H1 (cell line): ENCODE data around the gene DACH2. TPM values are rescaled to one million over a fixed set of nuclear protein-coding genes. Genes with fewer than 3 reads are reported as not detected.

Source experiments
- CTCF ChIA-PET: fragments of 300-600 bp; sonication (Branson Sonifier 250); formaldehyde crosslinking; loops from one replicate; lab custom pipeline; 2021; ENCODE audit not compliant: partially characterized antibody; lab: Charles Lee
- POLR2A ChIA-PET: fragments of 300-600 bp; sonication (Branson Sonifier 250); formaldehyde crosslinking; loops from one replicate; lab custom pipeline; 2021; ENCODE audit warnings: inconsistent platforms; ENCODE audit not compliant: partially characterized antibody; lab: Charles Lee
- DNase-seq, 2 experiments: peaks; one replicate each; pipeline versions ENCODE4 v3.0.0 to v3.0.0-alpha.2; 2010 to 2022; ENCODE audit warnings: low spot score in 2 of 2, low read depth in 1 of 2, mixed read lengths in 1 of 2
- FAIRE-seq: peaks from 2 replicates; lab custom pipeline; 2011; peaks lifted over from hg19 to GRCh38; lab: Jason Lieb, UNC
- H2AFZ ChIP-seq: 2 replicates; pipeline ENCODE4 v1.8.1; 2012; ENCODE audit warnings: low read length, inconsistent platforms
- H2AK5ac ChIP-seq: 2 replicates; pipeline ENCODE4 v1.6.1; 2013; ENCODE audit warnings: low read depth, low read length
- H2BK120ac ChIP-seq: replicated peaks from 2 replicates; pipeline ENCODE3; 2013; ENCODE audit warnings: low read depth, low read length, inconsistent platforms
- H2BK12ac ChIP-seq: 2 replicates; pipeline ENCODE4 v1.6.1; 2013; ENCODE audit warnings: low read depth, low read length
- H2BK15ac ChIP-seq: 2 replicates; pipeline ENCODE4 v1.6.1; 2013; ENCODE audit warnings: low read length
- H2BK20ac ChIP-seq: 2 replicates; pipeline ENCODE4 v1.6.1; 2013; ENCODE audit warnings: low read length
- H2BK5ac ChIP-seq: 2 replicates; pipeline ENCODE4 v1.6.1; 2013; ENCODE audit warnings: low read depth, low read length
- H3K14ac ChIP-seq: 2 replicates; pipeline ENCODE4 v1.6.1; 2013; ENCODE audit warnings: inconsistent platforms; ENCODE audit not compliant: insufficient read length
- H3K18ac ChIP-seq: 2 replicates; pipeline ENCODE4 v1.6.1; 2013; ENCODE audit warnings: low read length; ENCODE audit errors: extremely low read depth
- H3K23ac ChIP-seq: 2 replicates; pipeline ENCODE4 v1.6.1; 2013; ENCODE audit warnings: inconsistent platforms; ENCODE audit not compliant: insufficient read length
- H3K23me2 ChIP-seq: 2 replicates; pipeline ENCODE4 v1.6.1; 2013; ENCODE audit warnings: low read depth, low read length
- H3K27ac ChIP-seq: 2 replicates; pipeline ENCODE4 v1.6.1; 2011; ENCODE audit warnings: low read depth, low read length, inconsistent platforms
- H3K27me3 ChIP-seq, 4 experiments: replicated peaks in 1 of 4; 1 replicate in 1 of 4; 2 replicates in 3 of 4; pipeline versions ENCODE4 v1.6.1 to v1.8.1; 2011 to 2013; ENCODE audit warnings: low read length in 3 of 4, mild to moderate bottlenecking in 3 of 4, inconsistent platforms in 2 of 4, mixed read lengths in 2 of 4, moderate library complexity in 1 of 4; ENCODE audit not compliant: control insufficient read depth in 3 of 4, insufficient read depth in 3 of 4; ENCODE audit errors: extremely low read depth in 1 of 4
- H3K36me3 ChIP-seq, 4 experiments: 2 replicates each; pipeline versions ENCODE4 v1.6.1 to v1.8.1; 2011 to 2013; ENCODE audit warnings: mild to moderate bottlenecking in 4 of 4, low read length in 3 of 4, moderate library complexity in 2 of 4, control low read depth in 1 of 4, inconsistent platforms in 1 of 4; ENCODE audit not compliant: insufficient read depth in 4 of 4, control insufficient read depth in 2 of 4
- H3K4ac ChIP-seq: replicated peaks from 2 replicates; pipeline ENCODE3; 2013; ENCODE audit warnings: low read length, low read depth, mixed read lengths, inconsistent platforms; ENCODE audit not compliant: insufficient read length
- H3K4me1 ChIP-seq, 4 experiments: replicated peaks in 1 of 4; 1 replicate in 1 of 4; 2 replicates in 3 of 4; pipeline versions ENCODE4 v1.6.1 to v1.8.1; 2011 to 2013; ENCODE audit warnings: low read length in 3 of 4, inconsistent platforms in 2 of 4, mixed read lengths in 1 of 4; ENCODE audit not compliant: insufficient read depth in 4 of 4, control insufficient read depth in 3 of 4
- H3K4me2 ChIP-seq, 2 experiments: 2 replicates each; pipeline versions ENCODE4 v1.6.1 to v1.8.1; 2011 to 2013; ENCODE audit warnings: low read depth in 2 of 2, low read length in 2 of 2, control low read depth in 1 of 2, inconsistent platforms in 1 of 2, mild to moderate bottlenecking in 1 of 2; ENCODE audit not compliant: insufficient read depth in 1 of 2
- H3K4me3 ChIP-seq, 4 experiments: fragments of 200-600, 300-600 bp in 1 of 4; sonication (generic), shearing (Covaris generic), sonication (Bioruptor Twin) in 1 of 4; 2 replicates each; pipeline versions ENCODE4 v1.5.1 to v1.8.1; 2011 to 2016; ENCODE audit warnings: low read length in 4 of 4, low read depth in 3 of 4, control low read depth in 2 of 4, inconsistent platforms in 2 of 4, mild to moderate bottlenecking in 2 of 4, mixed read lengths in 1 of 4, moderate library complexity in 1 of 4; ENCODE audit not compliant: insufficient read depth in 2 of 4; ENCODE audit errors: extremely low read depth in 1 of 4
- H3K56ac ChIP-seq: replicated peaks from 2 replicates; pipeline ENCODE3; 2013; ENCODE audit warnings: low read depth, mild to moderate bottlenecking, mixed read lengths, low read length, inconsistent platforms; ENCODE audit not compliant: insufficient read length
- H3K79me1 ChIP-seq: 2 replicates; pipeline ENCODE4 v1.6.1; 2013; ENCODE audit warnings: low read depth, low read length, control low read depth
- H3K79me2 ChIP-seq, 2 experiments: 2 replicates each; pipeline versions ENCODE4 v1.6.1 to v1.8.1; 2012 to 2013; ENCODE audit warnings: low read length in 2 of 2, mild to moderate bottlenecking in 2 of 2, inconsistent platforms in 1 of 2; ENCODE audit not compliant: insufficient read depth in 2 of 2, control insufficient read depth in 1 of 2
- H3K9ac ChIP-seq, 4 experiments: replicated peaks in 1 of 4; 1 replicate in 1 of 4; 2 replicates in 3 of 4; pipeline versions ENCODE4 v1.6.1 to v1.8.1; 2011 to 2013; ENCODE audit warnings: low read depth in 3 of 4, low read length in 3 of 4, control low read depth in 2 of 4, mild to moderate bottlenecking in 2 of 4, moderate library complexity in 2 of 4, inconsistent platforms in 1 of 4; ENCODE audit errors: extremely low read depth in 1 of 4
- H3K9me3 ChIP-seq, 2 experiments: 2 replicates each; pipeline versions ENCODE4 v1.6.1 to v1.8.1; 2012 to 2013; ENCODE audit warnings: mild to moderate bottlenecking in 2 of 2, moderate library complexity in 2 of 2, control low read depth in 1 of 2, inconsistent platforms in 1 of 2, low read depth in 1 of 2, low read length in 1 of 2, mixed read lengths in 1 of 2; ENCODE audit not compliant: insufficient read depth in 2 of 2
- H4K20me1 ChIP-seq, 2 experiments: replicated peaks in 1 of 2; 2 replicates each; pipeline versions ENCODE3 to v1.8.1; 2011 to 2013; ENCODE audit warnings: inconsistent platforms in 2 of 2, low read length in 2 of 2, mild to moderate bottlenecking in 1 of 2; ENCODE audit not compliant: insufficient read depth in 2 of 2, control insufficient read depth in 1 of 2
- H4K5ac ChIP-seq: 2 replicates; pipeline ENCODE4 v1.6.1; 2013; ENCODE audit warnings: low read length, low read depth, mixed read lengths, inconsistent platforms; ENCODE audit not compliant: insufficient read length
- H4K8ac ChIP-seq: 2 replicates; pipeline ENCODE4 v1.8.0; 2013; ENCODE audit warnings: mild to moderate bottlenecking, moderate library complexity, low read length, inconsistent platforms; ENCODE audit not compliant: insufficient read depth; ENCODE audit errors: extremely low read depth
- H4K91ac ChIP-seq: replicated peaks from 2 replicates; pipeline ENCODE3; 2013; ENCODE audit warnings: low read length, mixed read lengths, inconsistent platforms; ENCODE audit not compliant: insufficient read length
- CREB1 ChIP-seq: IDR thresholded peaks from 2 replicates; pipeline ENCODE4 v1.6.1; 2012; ENCODE audit warnings: inconsistent platforms
- GABPA ChIP-seq: IDR thresholded peaks from 2 replicates; pipeline ENCODE4 v1.6.1; 2011; ENCODE audit warnings: mild to moderate bottlenecking, low read length, moderate library complexity, borderline replicate concordance; ENCODE audit not compliant: insufficient read depth
- WGBS, 2 experiments: shearing (Covaris generic) in 1 of 2; methylation state at CpG; one replicate each; pipeline versions ENCODE4 v1.1.6 to v1.1.7; 2013 to 2015; ENCODE audit warnings: low lambda C conversion rate in 2 of 2, mixed read lengths in 2 of 2, inconsistent platforms in 1 of 2, low coverage in 1 of 2, missing lambda C conversion rate in 1 of 2; ENCODE audit not compliant: insufficient replicate concordance in 2 of 2, insufficient coverage in 1 of 2, insufficient read length in 1 of 2; ENCODE audit errors: extremely low coverage in 1 of 2, missing lambda C conversion rate in 1 of 2; 5-methylcytosine and 5-hydroxymethylcytosine counted together
- polyA plus RNA-seq, 7 experiments: library from polyadenylated mRNA; depleted of rRNA in 3 of 7; stranded (reverse) in 5 of 7; unstranded in 2 of 7; fragments of >200 nt in 5 of 7; fragments of 200-250 nt in 2 of 7; gene quantifications; 1 replicate in 5 of 7; 2 replicates in 1 of 7; 4 replicates in 1 of 7; pipeline versions ENCODE4 v1.2.1 to v1.2.3, GENCODE V29; 2011 to 2013; ENCODE audit warnings: missing spikeins in 2 of 7, mixed read lengths in 2 of 7
- total RNA-seq: library from RNA; stranded (reverse); fragmentation: NEBNext Ultra II Directional; extraction: Animal tissue kit (Norgen Biotek cat#: 25700); gene quantifications from 2 replicates; pipeline ENCODE4 v1.2.1, GENCODE V29; 2021

DACH2 gene
- total and polyA plus RNA-seq, 2 of the 8 experiments (the other 6 are each of a cell fraction or from before 2014, with no cell fraction given) = 1.0 to 1.8 TPM

GRCh38 chrX:86370927-86371326 is 222.7 kb downstream of the DACH2 start:
- no peak overlapping the region for H2AFZ ChIP-seq
- CTCF ChIA-PET = no interaction called here
- H3K4me3 ChIP-seq = no peak overlapping the region
- H2BK5ac ChIP-seq = no peak overlapping the region
- no peak overlapping the region for H2BK20ac ChIP-seq
- no peaks in the 10 kb centered on the region for H3K79me1 ChIP-seq
- no peak overlapping the region for H2AK5ac ChIP-seq
- no peak overlapping the region for H3K9ac ChIP-seq
- no peak overlapping the region for H4K91ac ChIP-seq
- H3K23me2 ChIP-seq = no peaks in the 10 kb centered on the region
- H3K4me2 ChIP-seq = no peak overlapping the region
- no peak overlapping the region for H2BK12ac ChIP-seq
- H4K8ac ChIP-seq = no peak overlapping the region
- DNase-seq (no peak), FAIRE-seq (no peak)
- no peak overlapping the region for H3K56ac ChIP-seq
- no peaks in the 10 kb centered on the region for H3K79me2 ChIP-seq
- H4K20me1 ChIP-seq = no peaks in the 10 kb centered on the region
- no peak overlapping the region for H3K18ac ChIP-seq
- H3K14ac ChIP-seq = no peak overlapping the region
- no peaks in the 10 kb centered on the region for H3K27me3 ChIP-seq
- H3K4ac ChIP-seq = no peak overlapping the region
- H3K27ac ChIP-seq = no peak overlapping the region
- WGBS, 2 experiments = 100% methylated on average over 1 of the region's 1 CpG; no CpG with 5 or more reads in 1 of the 2 experiments
- H2BK120ac ChIP-seq = no peak overlapping the region
- no peak overlapping the region for H2BK15ac ChIP-seq
- H3K4me1 ChIP-seq = no peaks in the 10 kb centered on the region
- no peak overlapping the region for H4K5ac ChIP-seq
- no peaks in the 10 kb centered on the region for H3K9me3 ChIP-seq
- no peaks in the 10 kb centered on the region for H3K36me3 ChIP-seq
- H3K23ac ChIP-seq = no peak overlapping the region
- POLR2A ChIA-PET = no interaction called here
- TF ChIP-seq GABPA (no peak), CREB1 (no peak)
